ENCODE results near the gene LRRC41.
A peak's percentile ranks its signal among the peaks of the same experiment; 100 is the strongest.
"Not testable (repeated sequence)": the region's sequence is repeated elsewhere in the genome, so short reads cannot be mapped to it uniquely, and the experiment has no call there.

The LRRC41 gene

DNA sequence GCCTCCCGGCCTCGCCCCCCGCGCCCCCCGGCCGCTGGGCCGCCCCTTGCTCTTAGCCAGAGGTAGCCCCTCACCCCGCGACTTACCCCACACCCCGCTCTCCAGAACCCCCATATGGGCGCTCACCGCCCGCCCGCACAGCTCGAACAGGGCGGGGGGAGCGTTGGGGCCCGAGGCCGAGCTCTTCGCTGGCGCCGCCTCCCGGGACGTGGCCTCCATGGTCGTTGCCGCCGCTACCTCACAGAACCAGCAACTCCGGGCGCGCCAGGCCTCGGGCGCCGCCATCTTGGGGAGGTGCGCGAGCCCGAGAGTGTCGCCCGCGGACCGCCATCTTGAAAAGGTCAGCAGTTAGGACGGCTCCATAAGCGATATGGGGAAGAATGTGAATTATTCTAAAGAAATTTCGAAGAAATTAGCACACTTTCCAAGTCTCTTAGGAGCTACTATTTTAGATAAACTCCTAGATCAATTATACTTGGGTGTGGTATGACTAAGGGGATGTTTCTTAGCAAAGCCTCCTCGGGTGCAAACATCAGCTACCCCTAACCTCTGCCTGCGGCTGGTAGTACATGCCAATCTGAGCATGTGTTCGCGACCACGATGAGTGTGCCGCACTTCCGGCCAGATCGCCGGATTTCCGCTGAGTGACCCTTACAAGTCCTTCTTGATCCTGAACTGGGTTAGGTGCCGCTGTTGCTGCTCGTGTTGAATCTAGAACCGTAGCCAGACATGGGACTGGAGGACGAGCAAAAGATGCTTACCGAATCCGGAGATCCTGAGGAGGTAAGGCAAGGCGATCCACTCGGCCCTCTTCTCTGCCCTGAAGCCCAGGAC, at the start of gene LRRC41, which contains the start of gene UQCRH:
Gene LRRC41 (minus strand): TSS at position 579 of the 834 bp plus-strand sequence. CDS start 294 bp downstream, at position 285.
Gene UQCRH (plus strand): TSS at position 661 of the 834 bp plus-strand sequence. CDS start 69 bp downstream, at position 730.
- peak; percentile 94 for DNase-seq

- no peak for DNase-seq
These were observed 48.9 kb upstream of the LRRC41 start for GRCh38 chr1:46352363-46352762.

DNA sequence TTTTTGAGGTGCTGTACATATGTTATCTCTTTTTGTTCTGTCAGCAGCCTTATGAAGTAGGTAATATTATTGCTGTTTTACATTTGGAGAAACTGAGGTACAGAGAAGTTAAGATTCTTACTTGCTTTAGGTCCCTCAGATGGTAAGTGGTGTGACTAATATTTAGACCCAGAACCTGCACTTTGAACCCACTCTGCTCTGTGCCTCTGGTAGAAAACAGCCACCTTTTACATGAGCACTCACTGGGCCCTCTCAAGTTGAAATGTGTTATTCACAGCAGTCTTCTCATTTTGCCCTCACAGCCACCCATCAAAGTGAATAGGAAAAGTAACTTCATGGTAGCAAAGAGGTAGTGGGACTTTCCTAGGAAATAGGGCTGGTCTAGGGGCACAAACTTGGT, 41.9 kb upstream of the LRRC41 start:
- no peak for DNase-seq

GRCh38 chr1:46344481-46344880, 41.1 kb upstream of the LRRC41 start:
- DNase-seq: no peak

GRCh38 chr1:46343705-46344104, 40.3 kb upstream of the LRRC41 start:
- DNase-seq: no peak

DNA sequence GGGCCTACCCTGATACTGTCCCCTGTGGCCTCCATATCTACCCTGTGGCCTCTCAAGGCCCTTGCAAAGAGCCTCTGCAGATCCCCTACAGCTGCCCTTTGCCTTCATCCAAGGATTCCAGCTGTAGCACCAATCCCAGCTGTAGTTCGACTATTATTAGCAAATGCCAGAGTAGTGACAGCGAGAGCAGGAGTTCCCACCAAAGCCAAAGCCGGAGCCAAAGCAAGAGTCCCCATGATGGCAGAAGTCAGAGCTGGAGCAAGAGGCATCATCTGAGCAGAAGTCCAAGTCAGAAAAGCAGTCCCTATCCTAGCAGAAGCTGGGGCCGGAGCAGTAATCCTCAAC, 39.9 kb upstream of the LRRC41 start:
- DNase-seq: no peak

DNA sequence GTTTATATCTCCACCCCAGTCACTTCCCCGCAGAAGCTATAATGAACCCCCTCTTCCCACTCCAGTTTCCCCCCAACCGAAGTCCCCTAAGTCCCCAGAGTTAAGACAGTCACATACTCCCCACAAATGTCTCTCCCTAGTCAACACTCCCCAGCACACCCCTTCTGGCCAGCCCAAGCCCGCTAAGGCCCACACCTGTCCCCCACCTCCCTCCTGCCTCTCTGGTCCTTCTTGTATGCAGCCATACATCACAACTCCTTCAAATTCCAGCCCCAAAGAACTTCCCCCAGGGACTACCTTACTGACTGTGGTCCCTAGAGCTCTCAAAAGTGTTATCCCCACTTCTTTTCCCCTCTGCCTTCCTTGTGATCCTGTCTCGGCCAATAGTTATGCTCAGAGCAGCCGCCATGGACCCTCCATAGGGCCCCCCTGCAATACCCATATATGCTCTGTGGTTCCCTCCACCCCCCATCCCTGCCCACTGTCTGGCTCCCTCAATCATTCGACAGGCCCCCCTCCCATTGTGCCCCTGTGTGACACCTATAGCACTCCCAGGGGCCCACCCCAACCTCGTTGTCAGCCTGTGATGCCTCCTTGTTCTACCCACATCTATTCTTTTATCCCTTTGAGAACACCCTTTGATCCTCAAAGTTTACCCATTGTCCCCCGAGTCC, 39.4 kb upstream of the LRRC41 start:
- DNase-seq: no peak

DNA sequence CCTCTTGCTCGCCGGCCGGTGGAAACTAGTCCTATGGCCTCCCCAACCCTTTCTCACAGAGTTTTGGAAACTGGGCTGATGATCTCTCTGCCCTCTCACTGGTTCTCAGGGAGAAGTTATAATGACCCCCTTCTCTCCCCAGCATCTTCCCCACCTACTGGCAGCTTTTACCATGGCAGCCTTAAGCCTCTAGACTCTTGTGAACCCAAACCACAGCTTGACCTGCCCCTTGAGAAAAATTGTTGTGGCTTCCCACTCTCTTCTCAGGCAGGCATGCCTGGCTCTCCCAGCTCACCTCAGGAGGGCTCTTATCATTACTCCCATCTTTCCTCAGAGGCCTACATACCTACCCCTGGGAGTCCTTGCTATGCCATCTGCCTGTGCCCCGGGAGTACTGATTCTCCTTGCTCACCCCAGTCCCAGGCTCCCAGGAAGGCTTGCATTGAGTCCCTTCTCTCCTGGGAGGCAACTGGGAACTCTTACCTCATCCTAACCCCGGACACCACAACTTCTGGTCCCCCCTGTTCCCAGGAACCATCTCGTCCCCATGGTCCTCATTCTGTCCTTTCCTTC, 38.8 kb upstream of the LRRC41 start:
- DNase-seq: peak; percentile 3

DNA sequence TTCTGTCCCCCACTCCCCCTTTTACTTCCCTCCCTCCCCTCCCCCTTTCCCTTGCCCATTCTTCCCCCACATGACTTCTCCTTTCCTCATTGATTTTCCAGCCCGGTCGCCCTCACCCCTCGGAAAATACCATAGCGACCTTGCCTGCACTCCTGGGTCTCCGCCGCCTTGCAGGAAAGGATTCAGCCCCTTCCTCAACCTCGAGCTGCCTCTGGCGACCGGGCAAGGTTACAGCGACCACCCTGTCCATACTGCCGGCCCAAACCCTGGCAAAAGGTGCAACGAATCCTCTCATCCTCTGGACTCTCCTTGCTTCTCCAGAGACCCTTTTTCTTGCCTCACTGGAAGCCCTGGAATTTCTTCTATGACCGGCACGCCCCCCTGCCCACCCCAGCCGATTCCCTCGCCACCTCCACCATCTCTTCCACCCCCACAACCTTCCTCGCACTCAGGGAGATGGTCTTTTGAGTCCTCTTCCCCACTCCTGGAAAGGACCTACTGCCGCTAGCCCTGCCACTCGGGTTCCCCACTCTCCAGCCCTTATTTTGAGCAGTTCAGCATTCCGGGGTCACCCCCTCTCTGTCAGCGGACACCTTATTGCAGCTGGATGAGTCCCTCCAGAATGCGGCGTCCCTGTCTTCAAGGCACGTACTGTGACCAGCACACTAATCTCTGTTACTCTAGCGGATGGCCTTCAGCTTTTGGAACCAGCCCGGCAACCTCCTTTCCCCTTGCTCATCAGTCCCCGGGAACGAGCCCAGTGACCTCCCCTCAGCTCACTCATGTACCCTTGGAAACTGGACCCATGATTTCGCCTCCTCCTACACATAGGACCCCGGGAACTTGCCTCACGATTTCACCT, 38.0 kb upstream of the LRRC41 start:
- DNase-seq: peak; percentile 3

DNA sequence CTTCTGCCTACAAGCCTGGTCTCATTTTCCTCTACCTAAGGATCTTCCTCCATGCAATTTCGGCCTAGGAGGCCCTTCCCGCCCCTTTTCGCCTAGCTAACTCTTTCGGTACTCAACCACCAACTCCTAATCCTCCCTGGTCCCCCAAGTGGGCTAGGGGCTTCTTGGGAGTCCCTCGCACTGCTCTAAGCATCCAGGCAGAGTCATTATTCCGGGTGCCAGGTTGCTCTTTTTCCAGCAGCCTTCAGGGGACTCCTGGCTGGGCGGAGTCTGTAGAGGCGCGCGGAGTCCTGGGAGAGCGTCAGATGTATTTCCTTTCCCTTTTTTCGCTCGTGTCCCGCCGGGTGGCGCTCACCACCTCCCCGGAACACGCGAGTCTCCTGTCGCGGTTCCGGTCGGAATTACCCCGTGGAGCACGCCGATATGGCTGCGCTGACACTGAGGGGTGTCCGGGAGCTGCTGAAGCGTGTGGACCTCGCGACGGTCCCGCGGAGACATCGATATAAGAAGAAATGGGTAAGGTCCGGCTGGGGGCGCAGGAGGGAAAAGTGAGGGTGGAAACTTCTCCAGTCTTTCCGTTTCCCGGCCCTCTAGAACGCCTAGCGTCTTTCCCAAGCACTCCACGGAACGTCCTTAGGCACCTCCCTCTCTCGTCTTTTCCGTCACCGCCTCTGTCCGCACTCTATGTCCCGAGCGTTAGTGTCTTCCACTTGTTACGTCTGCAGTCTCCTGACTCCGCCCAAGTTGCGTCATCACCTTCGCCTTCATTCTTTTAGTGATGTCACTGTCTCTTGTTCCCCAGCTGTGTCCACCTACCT, 37.2 kb upstream of the LRRC41 start, which contains the start of gene NSUN4:
Gene NSUN4 (plus strand): TSS at position 404 of the 818 bp plus-strand sequence. CDS start 20 bp downstream, at position 424.
- DNase-seq: peak; percentile 86

- not testable (repeated sequence) for DNase-seq
These were observed 34.0 kb upstream of the LRRC41 start for GRCh38 chr1:46337409-46337808.

GRCh38 chr1:46335081-46335480, 31.7 kb upstream of the LRRC41 start:
- no peak for DNase-seq

DNA sequence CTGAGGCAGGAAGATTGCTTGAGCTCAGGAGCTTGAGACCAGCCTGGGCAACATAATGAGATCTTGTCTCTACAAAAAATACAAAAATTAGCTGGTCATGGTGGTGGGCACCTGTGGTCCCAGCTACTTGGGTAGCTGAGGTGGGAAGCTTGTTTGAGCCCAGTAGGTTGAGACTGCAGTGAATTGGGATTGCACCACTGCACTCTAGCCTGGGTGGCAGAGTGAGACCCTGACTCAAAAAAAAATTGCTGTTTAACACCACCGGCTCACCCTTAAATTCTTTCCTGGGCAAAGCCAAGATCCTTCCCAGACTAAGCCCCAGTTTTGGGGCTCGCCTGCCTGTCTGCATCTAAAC, 30.6 kb upstream of the LRRC41 start:
- DNase-seq: no peak

- no peak for DNase-seq
These were observed 30.0 kb upstream of the LRRC41 start for GRCh38 chr1:46333300-46334029.

DNA sequence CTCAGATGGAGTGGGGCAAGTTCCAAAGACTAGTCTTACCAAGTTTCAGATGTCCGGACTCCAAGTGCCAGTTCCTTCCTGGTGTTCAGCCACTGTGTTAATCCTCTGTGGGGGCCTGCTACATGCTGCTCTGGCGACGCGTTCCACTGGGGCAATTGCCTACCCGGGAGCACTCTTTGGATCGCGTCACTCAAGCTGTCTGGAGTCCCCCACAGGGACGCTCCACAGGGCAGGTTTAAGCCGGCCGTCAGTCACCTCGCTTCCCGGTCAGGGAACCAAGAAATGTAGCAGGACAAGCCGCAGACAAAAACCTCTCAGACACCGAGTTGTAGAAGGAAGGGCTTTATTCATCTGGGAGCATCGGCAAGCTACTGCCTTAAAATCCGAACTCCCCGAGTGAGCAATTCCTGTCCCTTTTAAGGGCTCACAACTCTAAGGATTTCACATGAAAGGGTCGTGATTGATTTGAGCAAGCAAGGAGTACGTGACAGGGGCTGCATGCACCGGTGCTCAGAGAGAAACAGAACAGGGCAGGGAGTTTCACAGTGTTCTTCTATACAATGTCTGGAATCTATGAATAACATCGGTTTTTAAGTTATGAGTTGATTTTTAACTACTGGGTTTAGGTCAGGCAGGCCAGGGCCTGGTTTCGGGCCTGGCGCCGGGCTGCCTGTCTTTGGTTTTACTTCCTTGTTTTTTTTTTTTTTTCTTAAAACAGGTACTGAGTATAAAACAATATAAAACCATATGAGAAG, 28.5 kb upstream of the LRRC41 start:
- DNase-seq: not testable (repeated sequence)

GRCh38 chr1:46330381-46330780, 27.0 kb upstream of the LRRC41 start:
- not testable (repeated sequence) for DNase-seq

DNA sequence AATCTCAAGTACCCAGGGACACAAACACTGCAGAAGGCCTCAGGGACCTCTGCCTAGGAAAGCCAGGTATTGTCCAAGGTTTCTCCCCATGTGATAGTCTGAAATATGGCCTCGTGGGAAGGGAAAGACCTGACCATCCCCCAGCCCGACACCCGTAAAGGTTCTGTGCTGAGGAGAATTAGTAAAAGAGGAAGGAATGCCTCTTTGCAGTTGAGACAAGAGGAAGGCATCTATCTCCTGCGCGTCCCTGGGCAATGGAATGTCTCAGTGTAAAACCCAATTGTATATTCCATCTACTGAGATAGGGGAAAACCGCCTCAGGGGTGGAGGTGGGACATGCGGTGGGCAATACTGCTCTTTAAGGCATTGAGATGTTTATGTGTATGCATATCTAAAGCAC, 26.4 kb upstream of the LRRC41 start:
- not testable (repeated sequence) for DNase-seq

- not testable (repeated sequence) for DNase-seq
These were observed 24.8 kb upstream of the LRRC41 start for GRCh38 chr1:46328182-46328581.

DNA sequence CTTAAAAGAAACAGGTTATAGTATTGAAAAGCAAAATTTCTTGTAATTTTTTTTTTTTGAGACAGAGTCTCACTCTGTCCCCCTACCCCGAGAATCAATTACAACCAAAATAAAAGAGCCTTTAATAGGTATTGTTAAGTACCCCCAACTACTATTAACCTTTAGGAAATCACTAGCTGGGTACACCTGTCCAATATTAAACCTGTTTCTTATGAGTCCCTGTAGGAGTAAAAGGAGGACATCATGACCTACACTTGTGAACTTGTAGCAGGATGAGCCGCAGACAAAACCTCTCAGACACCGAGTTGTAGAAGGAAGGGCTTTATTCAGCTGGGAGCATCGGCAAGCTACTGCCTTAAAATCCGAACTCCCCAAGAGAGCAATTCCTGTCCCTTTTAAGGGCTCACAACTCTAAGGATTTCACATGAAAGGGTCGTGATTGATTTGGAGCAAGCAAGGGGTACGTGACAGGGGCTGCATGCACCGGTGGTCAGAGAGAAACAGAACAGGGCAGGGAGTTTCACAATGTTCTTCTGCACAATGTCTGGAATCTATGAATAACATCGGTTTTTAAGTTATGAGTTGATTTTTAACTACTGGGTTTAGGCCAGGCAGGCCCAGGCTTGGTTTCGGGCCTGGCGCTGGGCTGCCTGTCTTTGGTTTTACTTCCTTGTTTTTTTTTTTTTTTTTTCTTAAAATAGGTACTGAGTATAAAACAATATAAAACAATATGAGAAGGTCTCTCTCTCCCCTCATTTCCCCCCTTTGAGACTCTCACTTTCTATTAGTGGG, 22.1 kb upstream of the LRRC41 start:
- not testable (repeated sequence) for DNase-seq
